Erythroblast (primary cell): ENCODE data around the gene ZACN.

ENCODE experiments used
- GATA1 ChIP-seq: IDR thresholded peaks from 2 replicates; pipeline ENCODE4 v1.6.1; 2011; ENCODE audit warnings: low read depth, mild to moderate bottlenecking, control low read depth, low read length, moderate library complexity
- POLR2A ChIP-seq: IDR thresholded peaks from 2 replicates; pipeline ENCODE4 v1.6.1; 2011; ENCODE audit warnings: mild to moderate bottlenecking, low read length

DNA sequence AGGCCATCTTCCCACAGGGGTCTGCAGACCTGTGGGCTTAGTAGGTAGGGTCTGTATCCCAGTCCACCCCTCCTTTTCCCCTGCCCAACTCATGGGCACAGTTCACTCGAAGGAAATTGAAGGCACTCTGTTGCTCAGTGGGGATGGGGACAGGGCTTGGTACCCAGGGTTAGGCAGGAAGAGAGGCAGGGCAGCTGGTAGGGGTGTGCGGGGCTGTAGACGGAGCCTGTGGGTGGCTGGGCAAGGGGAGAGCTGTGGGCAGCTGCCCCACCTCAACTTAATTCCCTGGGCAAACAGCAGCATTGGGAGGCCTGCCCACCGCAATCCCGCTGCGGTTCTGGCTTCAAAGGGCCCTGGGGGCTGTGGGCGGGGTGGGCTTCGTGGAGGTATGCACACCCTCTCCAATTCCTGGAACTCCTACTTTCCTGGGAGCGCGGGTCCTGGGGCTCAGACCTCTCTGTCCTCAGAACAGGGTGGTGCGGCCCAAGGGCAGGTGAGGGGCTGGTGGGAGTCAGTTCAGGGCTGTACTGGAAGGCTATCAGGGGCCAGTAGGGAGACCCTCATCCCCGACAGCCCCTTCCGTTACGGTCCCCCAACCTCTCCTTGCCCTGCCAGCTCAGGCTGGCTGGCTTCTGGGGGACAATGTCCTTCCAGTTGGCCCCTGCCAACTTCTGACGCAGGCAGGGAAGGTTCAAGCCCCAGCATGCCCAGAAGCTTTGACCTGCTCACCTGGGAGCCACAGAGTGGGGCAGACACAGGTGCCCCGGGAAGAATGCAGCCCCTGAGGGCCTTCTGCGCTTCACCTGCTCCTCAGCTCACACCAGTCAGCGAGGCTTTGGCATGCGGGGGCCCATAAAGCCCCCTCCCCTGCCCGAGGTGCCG, 53.0 kb downstream of the ZACN start:
- TF ChIP-seq POLR2A (no peak), GATA1 (no peak)
